HG03025 (cell line): ENCODE measurements around the gene TEPSIN.

Experiments used
- ATAC-seq: cut with Tn5 transposase; IDR thresholded peaks from one replicate; pipeline ENCODE4 v1.9.1; 2021; ENCODE audit warnings: mild to moderate bottlenecking, moderate library complexity; ENCODE audit not compliant: unreplicated experiment, low FRiP score

Gene TEPSIN

DNA sequence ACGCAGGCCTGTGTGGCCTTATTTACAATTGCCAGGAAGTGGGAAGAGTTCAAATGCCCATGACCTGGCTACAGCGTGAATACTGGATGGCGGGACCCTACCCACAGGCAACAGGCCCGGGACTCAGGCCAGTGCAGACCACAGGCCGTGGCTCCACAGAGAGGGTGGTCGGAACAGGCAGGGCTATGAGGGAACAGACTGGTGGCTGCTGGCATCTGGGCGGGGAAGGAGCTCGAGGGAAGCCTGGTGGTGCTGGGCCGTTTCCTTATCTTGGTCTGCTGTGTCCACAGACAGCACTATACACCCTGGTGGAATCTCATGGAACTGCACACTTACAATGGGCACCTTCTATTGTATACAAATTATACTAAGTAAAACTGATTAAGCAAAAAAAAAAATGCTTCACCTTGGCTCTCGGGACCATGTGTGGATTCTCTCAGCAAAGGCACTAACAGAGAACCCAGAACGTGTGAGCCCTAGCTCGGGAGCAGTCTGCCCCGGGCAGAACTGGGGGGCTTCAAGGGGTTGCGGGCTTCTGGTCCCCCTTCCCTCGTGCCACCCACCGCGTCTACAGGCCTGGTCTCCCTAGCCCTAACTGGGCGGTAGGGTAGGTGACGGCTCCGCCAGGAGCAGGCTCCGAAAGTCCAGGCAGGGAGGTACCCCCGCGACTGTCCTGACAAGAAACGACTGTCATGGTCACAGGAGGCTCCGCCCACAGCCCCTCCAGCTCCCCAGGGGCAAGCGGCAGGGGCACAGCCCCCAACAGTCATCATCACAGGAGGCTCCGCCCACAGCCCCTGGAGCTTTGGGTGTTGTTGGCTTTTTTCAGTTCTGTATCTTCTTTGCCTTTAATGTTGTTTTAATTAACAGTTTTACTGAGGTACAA lies 37.9 kb downstream of the TEPSIN start:
- ATAC-seq = no peak

DNA sequence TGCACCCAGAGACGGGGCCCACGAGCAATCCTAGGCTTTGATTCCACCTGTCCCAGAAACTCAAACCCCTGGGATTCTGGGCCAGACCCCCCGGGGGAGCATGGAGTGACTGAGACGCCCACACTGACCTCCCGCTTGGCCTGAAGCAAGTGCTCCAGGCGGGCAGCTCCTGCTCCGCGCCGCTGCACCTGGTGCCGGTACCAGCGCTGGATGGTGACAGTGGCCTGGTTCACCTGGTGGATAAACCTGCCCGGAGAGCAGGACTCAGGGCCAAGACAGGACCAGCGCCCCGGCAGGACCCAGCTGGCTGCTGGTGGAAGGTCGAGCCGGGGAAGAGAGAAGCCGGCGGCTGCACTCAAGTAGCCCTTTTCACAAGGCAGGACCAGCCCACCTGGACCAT lies 38.7 kb downstream of the TEPSIN start:
- no peak for ATAC-seq

DNA sequence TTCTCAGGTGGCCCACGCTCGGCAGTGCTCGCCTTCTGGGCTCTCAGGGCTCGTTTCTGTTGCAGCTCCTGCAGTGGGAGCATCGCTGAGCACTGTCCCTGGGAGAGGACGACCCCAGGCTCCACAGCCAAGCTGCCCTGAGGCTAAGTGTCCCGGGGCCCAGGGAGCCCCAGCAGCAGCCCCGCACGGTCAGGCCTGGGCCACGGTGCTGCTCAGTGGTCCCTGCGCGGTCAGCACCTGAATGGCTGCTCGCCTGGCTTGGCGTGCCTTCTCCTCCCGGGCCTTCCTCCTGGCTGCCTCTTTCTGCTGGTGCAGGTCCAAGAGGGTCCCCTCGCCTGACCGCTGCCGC lies 39.4 kb downstream of the TEPSIN start:
- ATAC-seq = no peak

DNA sequence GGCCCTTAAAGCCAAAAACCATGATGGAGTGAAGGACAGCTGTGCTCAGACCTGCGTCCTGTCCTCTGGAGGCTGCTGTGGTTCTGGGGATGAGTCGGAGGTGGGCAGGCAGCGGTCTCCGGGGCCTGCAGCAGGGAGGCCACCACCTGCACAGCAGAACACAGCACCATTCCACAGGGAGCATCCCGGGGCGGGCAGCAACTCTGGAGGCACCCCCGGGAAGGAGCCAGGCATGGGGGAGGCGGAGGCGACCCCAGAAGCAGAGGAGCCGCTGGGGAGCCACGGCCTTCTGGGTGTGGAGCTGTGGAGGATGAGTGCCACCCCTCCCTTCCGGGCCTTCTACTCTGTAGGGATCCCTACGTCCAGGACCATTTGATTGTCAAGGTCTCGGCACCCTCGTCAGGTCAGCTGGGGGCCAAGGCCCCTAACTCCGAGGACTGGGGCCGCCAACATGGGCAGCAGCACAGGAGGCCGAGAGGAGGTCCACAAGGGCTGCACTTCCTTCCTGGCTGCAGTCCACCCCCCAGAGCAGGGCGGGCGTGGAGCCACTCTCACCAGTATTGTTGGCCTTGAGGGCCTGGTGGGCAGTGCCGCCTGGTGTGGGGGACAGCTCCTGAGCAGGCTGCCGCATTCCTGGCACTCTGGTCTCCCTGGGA lies 39.9 kb downstream of the TEPSIN start:
- no peak for ATAC-seq

DNA sequence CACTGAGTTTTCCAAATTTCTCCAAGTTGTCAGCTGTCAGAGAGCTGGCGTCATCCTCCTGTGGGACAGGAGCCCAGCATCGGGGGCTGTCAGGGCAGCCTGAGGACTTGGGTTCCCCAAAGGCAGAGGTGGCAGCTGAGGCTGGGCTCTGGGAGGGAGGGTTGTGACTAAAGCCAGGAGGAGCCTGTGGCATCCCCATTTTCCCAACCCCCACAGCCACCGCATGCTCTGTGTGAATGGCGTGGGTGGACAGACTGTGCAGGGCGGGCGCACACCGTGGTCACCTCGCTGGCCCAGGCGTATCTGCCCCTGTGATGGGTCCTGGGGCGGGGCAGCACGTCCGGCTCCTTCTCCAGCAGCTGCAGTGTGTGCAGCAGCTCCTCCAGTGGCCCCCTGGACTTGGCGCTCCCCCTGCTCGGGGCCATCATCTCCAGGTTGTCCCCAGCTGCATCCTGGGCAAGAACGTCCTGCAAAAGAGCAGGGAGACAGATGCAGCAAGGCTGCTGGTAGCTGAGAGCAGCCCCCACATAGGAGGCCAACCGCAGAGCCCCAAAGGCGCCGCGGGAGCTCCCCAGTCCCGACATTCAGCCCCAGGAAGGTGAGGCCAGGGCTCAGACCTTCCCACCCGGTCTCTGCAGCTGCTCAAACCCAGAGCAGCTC lies 40.9 kb downstream of the TEPSIN start:
- no peak for ATAC-seq

DNA sequence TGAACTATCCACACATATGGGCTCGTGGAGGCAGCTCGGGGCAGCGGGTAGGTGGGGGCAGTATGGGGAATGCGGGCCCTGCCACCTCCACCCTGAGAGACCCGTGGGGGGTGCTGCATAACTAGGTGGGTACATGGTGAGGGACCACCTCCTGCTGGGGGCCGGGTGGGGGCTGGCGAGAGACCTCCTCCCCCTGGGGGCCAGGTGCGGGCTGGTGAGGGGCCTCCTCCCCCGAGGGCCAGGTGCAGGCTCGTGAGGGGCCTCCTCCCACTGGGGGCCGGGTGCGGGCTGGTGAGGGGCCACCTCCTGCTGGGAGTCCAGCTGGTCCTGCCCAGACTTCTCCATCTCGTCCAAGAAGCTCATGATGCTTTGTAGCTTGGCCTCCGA lies 41.5 kb downstream of the TEPSIN start:
- ATAC-seq = no peak

DNA sequence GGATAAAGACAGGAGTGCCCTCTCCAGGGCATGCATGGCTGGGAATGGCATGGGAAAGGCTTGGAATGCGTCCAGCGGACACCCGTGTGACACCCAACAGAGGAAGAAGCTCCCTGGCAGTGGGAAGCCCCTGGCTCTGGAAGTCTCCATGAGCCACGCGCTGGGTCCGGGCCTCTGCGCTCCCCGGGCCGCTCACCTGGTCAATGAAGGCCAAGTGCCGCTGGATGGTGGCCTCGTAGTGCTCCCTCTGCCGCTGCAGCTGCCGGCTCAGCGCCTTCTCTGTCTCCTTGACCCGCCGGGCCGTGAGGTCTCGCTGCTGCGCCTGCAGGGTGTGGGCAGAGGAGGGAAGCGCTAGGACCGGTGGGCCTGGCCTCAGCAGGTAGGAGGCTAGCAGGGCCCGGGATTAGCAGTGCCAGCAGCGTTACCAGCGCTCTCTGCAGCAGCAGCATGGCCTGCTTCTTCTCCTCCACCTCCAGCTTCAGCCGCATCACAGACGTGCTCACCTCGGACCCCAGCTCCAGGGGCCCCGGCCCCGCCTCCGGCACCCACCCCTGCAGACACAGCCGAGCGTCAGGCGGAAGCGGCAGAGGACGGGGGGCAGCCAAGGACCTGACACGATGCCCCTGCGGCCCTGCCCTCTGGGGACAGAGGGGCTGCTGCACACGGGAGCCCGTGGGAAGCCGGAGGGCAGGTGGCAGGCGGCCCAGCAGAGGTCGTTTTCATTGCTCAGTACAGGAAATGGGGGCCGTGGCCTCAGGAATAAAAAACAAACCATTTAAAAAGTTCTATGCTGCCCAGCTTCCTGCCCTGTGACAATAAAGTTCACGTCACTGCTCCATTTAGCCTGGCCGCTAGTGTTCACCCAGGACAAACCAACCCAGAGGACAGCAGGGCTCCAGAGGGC lies 42.1 kb downstream of the TEPSIN start:
- ATAC-seq = no peak

DNA sequence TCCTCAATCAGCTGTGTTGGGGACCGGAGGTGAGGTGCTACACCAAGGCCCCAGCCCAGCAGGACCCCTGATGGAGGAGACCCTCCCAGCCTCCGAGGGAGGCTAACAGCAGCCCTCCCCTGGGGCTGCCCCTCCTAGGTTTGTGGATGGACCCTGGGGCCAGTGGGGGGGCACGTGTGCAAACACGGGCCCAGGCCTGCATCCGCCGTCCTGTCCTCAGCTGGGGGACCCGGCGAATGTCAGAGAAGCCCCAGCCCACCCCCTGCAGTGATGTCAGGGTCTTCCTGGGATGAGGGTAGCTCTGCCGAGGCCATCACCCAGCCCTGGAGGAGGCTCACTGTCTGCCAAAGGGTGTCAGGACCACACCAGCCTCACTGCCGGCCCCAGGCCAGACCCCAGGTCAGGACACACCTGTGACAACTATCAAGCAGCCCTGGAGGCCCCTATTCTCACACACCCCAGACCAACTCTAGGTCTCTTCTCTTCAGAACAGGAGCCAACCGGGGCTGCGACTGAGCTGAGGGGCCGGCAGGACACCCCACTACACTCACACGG lies 42.8 kb downstream of the TEPSIN start:
- no peak for ATAC-seq

DNA sequence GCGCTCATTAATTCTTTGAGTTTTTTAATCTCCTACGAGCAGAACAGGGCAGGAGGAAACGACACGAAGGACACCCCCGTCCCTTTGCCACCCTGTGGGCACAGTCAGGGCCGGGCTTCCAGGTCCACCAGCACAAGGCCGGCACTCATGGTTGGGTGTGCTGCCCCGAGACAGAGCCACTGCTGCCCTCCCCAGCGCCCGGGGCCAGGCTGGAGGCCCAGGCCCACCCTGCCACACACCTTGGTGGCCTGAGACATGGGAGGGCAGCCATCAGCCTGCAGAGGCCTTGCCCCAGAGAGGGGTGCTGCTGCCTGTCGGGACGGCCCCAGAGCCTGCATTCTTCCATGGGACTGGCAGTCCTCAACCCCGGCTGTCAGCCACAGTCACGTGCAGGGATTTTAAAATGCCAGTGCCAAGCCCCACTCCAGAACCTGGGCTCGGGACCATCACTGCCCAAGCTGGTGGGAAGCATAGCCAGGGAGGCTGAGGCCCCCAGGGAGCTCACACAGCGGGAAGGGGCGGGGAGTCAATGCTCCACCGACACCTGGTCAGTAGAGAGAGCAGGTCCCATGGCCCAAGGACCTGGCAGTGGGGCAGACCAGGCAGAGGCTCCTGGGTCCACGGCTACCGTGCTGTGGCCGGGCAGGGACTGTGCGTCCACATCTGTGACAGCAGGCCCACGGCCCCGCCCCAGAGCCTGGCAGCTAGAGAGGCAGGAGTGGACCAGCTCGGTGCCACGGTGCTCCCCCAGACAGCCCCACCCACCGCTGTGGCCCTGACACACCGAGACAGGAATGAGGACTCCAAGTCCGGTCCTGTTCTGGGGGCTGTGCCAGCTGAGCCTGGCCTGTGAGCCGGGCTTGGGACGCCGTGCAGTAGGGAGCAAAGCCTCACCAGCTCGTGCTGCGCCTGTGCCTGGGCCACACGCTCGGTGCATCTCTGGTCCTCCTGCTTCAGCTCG lies 43.6 kb downstream of the TEPSIN start:
- no peak for ATAC-seq

DNA sequence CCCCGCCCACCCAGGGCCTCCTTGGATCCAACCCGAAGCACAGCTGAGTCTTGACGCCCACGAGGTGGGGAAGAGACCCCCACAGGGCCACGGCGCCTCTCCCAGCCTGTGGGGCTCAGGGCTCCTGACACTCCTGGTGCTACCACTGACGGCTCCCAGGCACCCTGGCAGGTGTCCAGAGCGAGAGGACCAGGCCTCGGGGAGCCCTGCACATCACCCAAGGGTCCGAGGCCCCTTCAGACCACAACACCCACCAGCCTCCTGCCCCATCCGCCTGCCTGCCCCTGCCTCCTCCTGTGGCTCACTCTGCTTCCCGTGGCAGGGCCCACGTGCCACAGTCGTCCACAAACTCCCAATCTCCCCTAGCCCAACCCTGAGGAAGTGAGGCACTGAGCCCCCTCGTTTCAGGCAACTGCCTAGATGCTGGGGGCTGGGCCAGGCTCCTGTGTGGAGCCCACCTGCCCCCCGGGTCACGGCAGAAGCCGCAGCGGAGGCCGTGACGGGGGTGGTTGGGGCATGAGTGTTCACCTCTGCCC lies 44.6 kb downstream of the TEPSIN start:
- no peak for ATAC-seq

DNA sequence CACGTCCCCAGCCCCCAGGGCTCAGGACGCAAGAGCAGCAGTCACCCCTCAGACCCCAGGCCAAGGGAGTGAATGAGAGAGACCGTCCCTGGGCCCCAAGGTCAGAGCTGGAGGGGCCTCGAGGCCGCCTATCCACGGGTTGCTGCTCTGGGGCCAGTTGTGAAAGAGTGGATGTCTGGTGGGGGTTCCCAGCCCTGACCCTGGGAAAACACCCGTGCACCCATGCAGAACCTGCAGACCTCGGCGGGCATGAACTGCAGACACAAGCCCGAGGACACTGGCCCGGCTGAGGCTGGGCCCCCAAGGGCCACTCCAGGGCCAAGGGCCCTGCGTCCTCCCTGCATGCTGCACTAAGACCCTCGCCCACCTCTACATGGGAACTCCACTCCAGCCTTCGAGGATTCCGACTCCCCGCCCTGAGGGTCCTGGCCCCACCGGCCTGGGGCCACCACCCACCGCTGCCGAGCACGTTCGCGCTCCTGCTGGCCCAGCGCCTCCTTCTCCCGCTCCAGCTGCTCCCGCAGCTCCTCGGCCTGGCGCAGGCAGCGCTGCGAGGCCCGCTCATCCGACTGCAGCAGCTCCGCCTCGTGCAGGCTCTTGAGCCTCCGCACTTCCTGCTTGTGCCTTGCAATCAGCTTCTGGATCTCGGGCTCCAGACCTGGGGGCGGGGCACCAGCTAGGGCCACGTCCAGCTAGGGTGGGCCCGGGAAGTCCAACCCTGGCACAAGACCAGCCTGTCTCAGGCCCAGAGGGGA lies 45.2 kb downstream of the TEPSIN start:
- ATAC-seq = no peak

DNA sequence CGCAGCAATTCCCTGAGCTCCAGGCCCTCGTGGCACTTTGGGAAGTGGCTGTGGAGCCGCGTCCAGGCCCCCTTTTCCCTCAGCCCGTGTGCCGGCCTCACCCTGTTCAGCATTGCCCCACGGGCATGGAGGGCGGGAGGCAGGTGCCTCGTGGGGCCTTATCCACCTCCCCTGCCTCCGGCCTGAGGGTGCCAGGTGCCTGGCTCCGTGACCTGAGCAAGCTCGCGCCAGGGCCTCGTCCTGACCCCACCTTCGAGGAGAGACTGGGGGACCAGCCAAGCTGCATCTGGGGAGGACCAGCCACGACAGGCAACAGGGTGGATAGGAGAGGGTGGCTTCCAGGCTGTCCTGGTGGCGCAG lies 45.8 kb downstream of the TEPSIN start:
- no peak for ATAC-seq

DNA sequence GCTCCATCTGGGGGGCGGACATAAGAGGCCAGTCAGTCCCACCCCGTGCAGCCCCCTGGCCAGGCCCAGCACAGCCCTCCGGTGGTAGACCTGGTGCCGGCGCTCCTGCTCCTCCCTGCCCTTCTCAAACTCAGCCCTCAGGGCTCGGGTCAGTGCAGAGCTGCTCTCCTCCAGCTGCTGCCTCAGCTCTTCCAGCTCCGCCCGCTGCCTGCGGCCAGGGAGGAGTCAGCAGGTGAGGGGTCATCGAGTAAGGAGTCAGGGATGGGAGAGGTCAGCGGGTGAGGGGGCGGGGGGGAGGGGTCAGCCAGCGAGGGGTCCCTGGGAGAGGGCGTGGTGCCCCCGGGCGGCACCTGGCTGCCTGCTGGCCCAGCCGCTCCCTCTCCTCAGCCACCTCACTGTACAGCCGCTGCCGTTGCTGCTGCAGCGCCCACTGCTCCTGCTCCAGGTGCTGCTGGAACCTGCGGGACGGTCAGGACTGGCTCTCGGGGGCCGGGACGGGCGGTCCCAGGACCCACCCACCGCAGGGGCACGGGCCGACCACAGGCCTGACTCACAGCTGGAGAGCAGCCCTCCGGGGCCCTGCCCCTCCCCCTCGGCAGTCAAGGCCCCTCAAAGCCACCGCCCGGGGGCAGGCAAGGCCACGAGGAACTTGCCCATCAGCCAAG lies 46.3 kb downstream of the TEPSIN start:
- no peak for ATAC-seq

DNA sequence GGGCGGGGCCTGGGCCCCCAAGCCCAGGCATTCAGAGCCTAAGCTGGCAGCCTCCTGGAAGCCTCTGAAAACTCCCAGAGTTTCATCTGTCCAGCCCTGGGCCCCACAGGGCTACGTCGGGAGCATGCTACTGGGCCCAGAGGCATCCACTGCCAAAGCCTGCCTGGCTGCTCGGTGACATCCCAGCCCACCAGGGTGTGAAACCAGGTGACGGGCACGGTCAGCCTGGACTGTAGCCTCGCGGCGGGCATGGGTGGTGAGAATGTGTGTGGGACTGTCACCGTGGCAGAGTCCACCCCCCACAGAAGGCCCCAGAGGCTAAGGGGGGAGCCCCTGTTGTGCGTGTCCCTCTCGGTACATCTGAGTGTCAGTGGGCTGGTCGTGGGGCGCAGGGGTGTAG lies 47.2 kb downstream of the TEPSIN start:
- no peak for ATAC-seq

DNA sequence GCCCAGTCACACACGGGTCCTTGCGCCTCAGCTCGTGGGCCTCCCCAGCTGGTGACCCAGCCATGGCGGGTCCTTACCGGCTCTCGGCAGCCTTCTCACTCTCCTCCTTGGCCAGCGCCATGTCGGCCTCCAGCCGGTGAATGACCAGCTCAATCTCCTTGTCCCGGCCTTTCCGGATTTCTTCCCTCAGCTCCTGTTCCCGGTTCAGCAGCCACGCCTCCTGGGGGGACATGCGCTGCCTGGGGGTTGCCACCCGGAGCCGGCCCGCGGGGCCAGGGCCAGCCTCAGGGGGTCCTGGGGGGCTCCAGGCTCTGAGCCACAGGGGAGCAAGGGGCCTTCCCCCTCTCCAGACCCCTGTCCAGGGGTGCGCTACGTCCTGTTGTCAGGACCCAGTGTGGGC lies 47.7 kb downstream of the TEPSIN start:
- no peak for ATAC-seq

DNA sequence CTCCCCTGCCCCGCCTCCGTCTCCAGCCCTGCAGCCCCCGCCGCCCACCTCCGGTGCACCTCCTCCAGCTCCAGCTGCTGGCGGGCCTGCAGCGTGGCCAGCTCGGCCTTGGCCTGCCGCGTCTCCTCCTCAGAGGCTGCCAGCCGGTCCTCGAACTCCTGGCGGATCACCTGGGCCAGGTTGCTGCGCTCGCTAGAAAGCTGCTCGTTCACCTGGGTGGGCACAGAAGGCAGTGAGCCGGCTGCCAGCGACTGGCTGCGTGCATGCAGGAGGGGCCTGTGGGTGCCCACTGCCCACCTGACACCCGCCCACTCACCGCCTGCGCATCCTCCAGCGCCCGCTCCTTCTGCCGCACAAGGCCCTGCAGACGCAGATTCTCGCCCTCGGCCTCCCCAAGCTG lies 48.3 kb downstream of the TEPSIN start:
- ATAC-seq = no peak

DNA sequence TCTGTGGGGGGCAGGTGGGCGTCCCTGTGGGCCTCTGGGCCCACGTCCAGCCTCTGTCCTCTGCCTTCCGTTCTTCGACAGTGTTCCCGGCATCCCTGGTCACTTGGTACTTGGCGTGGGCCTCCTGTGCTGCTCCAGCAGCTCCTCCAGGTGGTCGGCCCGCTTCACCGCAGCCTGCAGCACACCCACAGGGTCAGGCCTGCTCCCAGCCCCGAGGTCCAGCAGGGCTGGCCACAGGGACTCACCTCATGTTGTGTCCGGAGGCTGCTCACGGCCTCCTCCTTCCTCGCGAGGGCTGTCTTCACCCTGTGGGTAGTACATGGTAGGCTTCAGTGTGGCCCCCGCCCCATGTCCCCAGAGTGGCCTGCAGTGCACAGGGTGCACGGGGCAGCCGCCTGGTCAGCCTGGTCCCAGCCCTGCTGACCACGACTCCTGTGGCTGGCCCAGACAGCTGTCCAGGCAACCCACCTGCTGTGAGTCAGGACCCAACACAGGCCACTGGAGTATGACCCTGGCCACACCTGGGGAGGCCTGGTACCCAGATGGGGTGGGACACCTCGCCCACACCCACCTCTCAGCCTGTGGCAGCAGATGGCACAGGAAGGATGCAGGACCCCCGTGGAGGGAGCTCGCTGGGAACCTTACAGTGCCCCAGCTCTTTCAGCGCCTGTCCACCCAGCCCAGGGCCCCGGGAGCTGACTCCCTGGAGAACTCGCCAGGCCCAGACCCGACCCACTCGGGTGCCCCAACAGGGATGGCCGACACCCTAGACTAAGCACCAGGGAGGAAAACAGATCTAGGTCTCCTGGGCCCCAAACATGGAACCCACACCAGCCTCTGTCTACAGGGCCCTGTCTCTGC lies 49.0 kb downstream of the TEPSIN start:
- no peak for ATAC-seq
